Measurements from ENCODE around the gene WNK3. TPM values are rescaled to one million over a fixed set of nuclear protein-coding genes. Genes with fewer than 3 reads are reported as not detected.

The WNK3 gene
- polyA plus RNA-seq, 1 donor (not counting 4 experiments of a cell fraction or from before 2014, with no cell fraction given), result 0.26 TPM

DNA sequence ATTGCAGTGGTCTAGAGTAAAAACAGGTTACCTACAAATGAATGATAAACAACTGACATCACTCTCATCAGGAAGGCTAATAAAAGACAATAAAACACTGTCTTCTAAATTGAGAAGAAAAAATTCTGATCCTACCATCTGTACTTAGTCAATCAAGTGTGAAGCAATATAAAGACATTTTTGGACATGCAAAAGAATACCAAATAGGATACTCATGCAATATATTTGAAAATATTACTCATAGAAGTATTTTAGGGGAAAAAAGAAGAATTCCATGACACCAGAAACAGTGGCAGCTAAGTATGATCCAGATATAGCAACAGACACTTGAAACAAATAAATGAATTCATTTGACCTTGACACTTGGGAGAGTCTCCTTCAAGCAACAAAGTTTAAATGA, 111.0 kb downstream of the WNK3 start:
- H3K4me2 ChIP-seq (ENCODE audit: control insufficient read depth, extremely low read depth, insufficient read depth, low read depth, low read length), result no peak overlapping the region
- H3K9me1 ChIP-seq (ENCODE audit: control insufficient read depth, extremely low read depth, insufficient read depth, low read length), result no peaks in the 10 kb centered on the region
- no peaks in the 10 kb centered on the region for H3K79me2 ChIP-seq (ENCODE audit: control insufficient read depth, insufficient read depth, low read length)
- no peak overlapping the region for H2AFZ ChIP-seq (ENCODE audit: control insufficient read depth, low read length)
- H3K27ac ChIP-seq (ENCODE audit: control insufficient read depth, insufficient read depth, low read length), result no peak overlapping the region
- H3K27me3 ChIP-seq (ENCODE audit: control insufficient read depth, extremely low read depth, insufficient read depth, low read length), result no peaks in the 10 kb centered on the region
- FAIRE-seq (no peak), DNase-seq (ENCODE audit: low read depth, low spot score) (no peak)
- no peaks in the 10 kb centered on the region for H3K36me3 ChIP-seq (ENCODE audit: control insufficient read depth in 2 of 2, extremely low read depth in 1 of 2, insufficient read depth in 2 of 2, low read length in 2 of 2)
- H3K4me3 ChIP-seq (ENCODE audit: control insufficient read depth in 2 of 3, extremely low read depth in 1 of 3, insufficient read depth in 2 of 3, low read depth in 1 of 3, low read length in 3 of 3), result no peak overlapping the region
- H4K20me1 ChIP-seq (ENCODE audit: control insufficient read depth, extremely low read depth, insufficient read depth, low read length), result no peaks in the 10 kb centered on the region
- dilution Hi-C loops (cut with MboI; ENCODE audit: extremely low pct_ligation_motif_present, low sequenced_read_pairs), result no loop called here
- no peak overlapping the region for H3K9ac ChIP-seq (ENCODE audit: control insufficient read depth, extremely low read depth, insufficient read depth, low read length)
- no peaks in the 10 kb centered on the region for H3K9me3 ChIP-seq (ENCODE audit: control insufficient read depth, low read depth, low read length)
- H3K4me1 ChIP-seq (ENCODE audit: control insufficient read depth, extremely low read depth, insufficient read depth, low read length), result no peaks in the 10 kb centered on the region
- no peak for TF ChIP-seq CTCF (optimal IDR thresholded peaks at IDR 0.05 in 1 of 3, IDR thresholded peaks at IDR 0.05 in 1 of 3, conservative IDR thresholded peaks at IDR 0.05 in 1 of 3; ENCODE audit: extremely low read depth in 1 of 3, insufficient read depth in 2 of 3, low read length in 3 of 3)
- no peak for TF ChIP-seq EZH2 (IDR thresholded peaks at IDR 0.05; ENCODE audit: low read length)

DNA sequence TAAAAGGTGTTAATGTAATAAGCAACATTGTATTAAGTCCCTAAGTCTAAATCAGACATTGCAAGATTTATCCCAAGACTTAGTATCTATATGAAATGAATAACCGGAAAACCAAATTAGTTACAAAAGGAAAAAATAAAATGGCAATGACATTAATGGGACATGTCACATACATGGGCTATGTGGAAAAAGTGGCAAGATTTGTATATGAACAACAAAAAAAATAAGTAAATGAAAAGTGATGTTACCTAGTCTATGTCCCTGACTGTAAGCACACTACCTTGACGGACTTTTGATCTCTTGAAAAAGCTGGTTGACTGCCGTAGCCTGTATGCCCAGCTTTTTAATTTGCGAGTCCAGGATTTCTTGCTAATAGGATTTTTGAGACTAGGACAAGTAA, 119.3 kb downstream of the WNK3 start:
- FAIRE-seq (no peak), DNase-seq (ENCODE audit: low read depth, low spot score) (no peak)
- no peak overlapping the region for H3K9ac ChIP-seq (ENCODE audit: control insufficient read depth, extremely low read depth, insufficient read depth, low read length)
- no peaks in the 10 kb centered on the region for H3K4me1 ChIP-seq (ENCODE audit: control insufficient read depth, extremely low read depth, insufficient read depth, low read length)
- no peaks in the 10 kb centered on the region for H3K79me2 ChIP-seq (ENCODE audit: control insufficient read depth, insufficient read depth, low read length)
- H2AFZ ChIP-seq (ENCODE audit: control insufficient read depth, low read length), result no peak overlapping the region
- no peak overlapping the region for H3K27ac ChIP-seq (ENCODE audit: control insufficient read depth, insufficient read depth, low read length)
- no peak for TF ChIP-seq CTCF (optimal IDR thresholded peaks at IDR 0.05 in 1 of 3, IDR thresholded peaks at IDR 0.05 in 1 of 3, conservative IDR thresholded peaks at IDR 0.05 in 1 of 3; ENCODE audit: extremely low read depth in 1 of 3, insufficient read depth in 2 of 3, low read length in 3 of 3)
- TF ChIP-seq EZH2 (IDR thresholded peaks at IDR 0.05; ENCODE audit: low read length), result no peak
- H3K36me3 ChIP-seq (ENCODE audit: control insufficient read depth in 2 of 2, extremely low read depth in 1 of 2, insufficient read depth in 2 of 2, low read length in 2 of 2), result no peaks in the 10 kb centered on the region
- H3K4me3 ChIP-seq (ENCODE audit: control insufficient read depth in 2 of 3, extremely low read depth in 1 of 3, insufficient read depth in 2 of 3, low read depth in 1 of 3, low read length in 3 of 3), result no peak overlapping the region
- no peaks in the 10 kb centered on the region for H3K27me3 ChIP-seq (ENCODE audit: control insufficient read depth, extremely low read depth, insufficient read depth, low read length)
- no peaks in the 10 kb centered on the region for H3K9me1 ChIP-seq (ENCODE audit: control insufficient read depth, extremely low read depth, insufficient read depth, low read length)
- no peaks in the 10 kb centered on the region for H3K9me3 ChIP-seq (ENCODE audit: control insufficient read depth, low read depth, low read length)
- H3K4me2 ChIP-seq (ENCODE audit: control insufficient read depth, extremely low read depth, insufficient read depth, low read depth, low read length), result no peak overlapping the region
- dilution Hi-C loops (cut with MboI; ENCODE audit: extremely low pct_ligation_motif_present, low sequenced_read_pairs), result no loop called here
- no peaks in the 10 kb centered on the region for H4K20me1 ChIP-seq (ENCODE audit: control insufficient read depth, extremely low read depth, insufficient read depth, low read length)
